Stimulated activated CD4-positive, alpha-beta T cell treated with anti-CD3 and anti-CD28 coated beads, TNF-alpha, amount 100 ng/mL, for 1 hour (primary cell): Measurements from ENCODE around the gene NOTCH3.
A peak's percentile ranks its signal among the peaks of the same experiment; 100 is the strongest.

Experiments used
- DNase-seq, 3 donors: peaks; one replicate each; pipeline ENCODE4 v3.0.0-alpha.2; 2020; ENCODE audit warnings: low read depth in 3 of 3, low spot score in 1 of 3

The NOTCH3 gene

GRCh38 chr19:15169541-15170285 lies 31.1 kb downstream of the NOTCH3 start:
- no peak for DNase-seq

GRCh38 chr19:15166700-15167099 lies 34.1 kb downstream of the NOTCH3 start:
- DNase-seq = no peak

- DNase-seq = no peak
Measured at GRCh38 chr19:15161028-15161984, 39.5 kb downstream of the NOTCH3 start.

- DNase-seq = no peak
Measured at GRCh38 chr19:15159251-15159650, 41.5 kb downstream of the NOTCH3 start.

- no peak for DNase-seq
Measured at GRCh38 chr19:15156391-15156790, 44.4 kb downstream of the NOTCH3 start.

GRCh38 chr19:15155296-15155695 lies 45.5 kb downstream of the NOTCH3 start:
- DNase-seq = no peak

- DNase-seq = no peak
Measured at GRCh38 chr19:15154002-15154612, 46.7 kb downstream of the NOTCH3 start.

- DNase-seq = no peak
Measured at GRCh38 chr19:15149737-15150136, 51.1 kb downstream of the NOTCH3 start.

GRCh38 chr19:15147090-15147489 lies 53.7 kb downstream of the NOTCH3 start:
- DNase-seq = no peak

GRCh38 chr19:15144046-15144646 lies 56.6 kb downstream of the NOTCH3 start:
- no peak for DNase-seq

- DNase-seq = no peak
Measured at GRCh38 chr19:15142313-15142712, 58.5 kb downstream of the NOTCH3 start.

GRCh38 chr19:15141143-15141542 lies 59.7 kb downstream of the NOTCH3 start:
- no peak for DNase-seq

- no peak for DNase-seq
Measured at GRCh38 chr19:15138427-15138826, 62.4 kb downstream of the NOTCH3 start.

GRCh38 chr19:15137777-15138176 lies 63.0 kb downstream of the NOTCH3 start:
- DNase-seq = no peak

GRCh38 chr19:15136234-15136954 lies 64.4 kb downstream of the NOTCH3 start:
- DNase-seq = no peak

GRCh38 chr19:15129856-15130585 lies 70.8 kb downstream of the NOTCH3 start:
- DNase-seq = peak in 1 of 3 donors; percentile 9

GRCh38 chr19:15128162-15128770 lies 72.5 kb downstream of the NOTCH3 start:
- DNase-seq = no peak

GRCh38 chr19:15126131-15126910 lies 74.5 kb downstream of the NOTCH3 start:
- no peak for DNase-seq
